NB4 (cell line): Measurements from ENCODE around the gene HDAC4.

Source experiments
- MYC ChIP-seq: IDR thresholded peaks from 2 replicates; pipeline ENCODE4 v1.6.1; 2011; ENCODE audit warnings: low read depth, low read length
- POLR2A ChIP-seq: IDR thresholded peaks from 2 replicates; pipeline ENCODE4 v1.6.1; 2011; ENCODE audit warnings: mild to moderate bottlenecking; ENCODE audit not compliant: insufficient read length; ENCODE audit errors: extremely low read depth
- TF ChIP-seq, protein P1 (sequence below): IDR thresholded peaks from one replicate; pipeline ENCODE4 v1.5.1; 2012; ENCODE audit warnings: low read depth, low read length
- TF ChIP-seq, protein P2 (sequence below): IDR thresholded peaks from 2 replicates; pipeline ENCODE4 v1.6.1; 2011; ENCODE audit warnings: low read depth, low read length

DNA sequence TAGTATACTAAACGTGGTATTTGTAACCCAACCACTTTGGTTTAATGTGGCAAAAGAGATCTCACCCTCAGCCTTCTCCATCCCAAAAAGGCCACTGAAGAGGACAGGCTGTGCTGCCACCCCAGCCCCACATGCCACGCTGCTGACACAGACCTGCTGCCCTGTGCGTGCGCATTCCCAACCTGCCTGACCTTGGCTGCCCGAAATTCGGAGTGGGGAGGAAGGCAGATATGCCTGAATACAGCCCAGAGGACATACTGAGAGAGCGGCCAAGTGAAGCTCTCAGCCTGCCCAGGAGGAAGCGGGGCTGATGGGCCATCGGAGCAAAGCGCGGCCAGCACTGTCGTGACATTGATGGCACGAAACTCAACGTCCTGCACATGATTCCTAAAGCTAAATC, 70.0 kb downstream of the HDAC4 start:
- TF ChIP-seq, protein P1, sequence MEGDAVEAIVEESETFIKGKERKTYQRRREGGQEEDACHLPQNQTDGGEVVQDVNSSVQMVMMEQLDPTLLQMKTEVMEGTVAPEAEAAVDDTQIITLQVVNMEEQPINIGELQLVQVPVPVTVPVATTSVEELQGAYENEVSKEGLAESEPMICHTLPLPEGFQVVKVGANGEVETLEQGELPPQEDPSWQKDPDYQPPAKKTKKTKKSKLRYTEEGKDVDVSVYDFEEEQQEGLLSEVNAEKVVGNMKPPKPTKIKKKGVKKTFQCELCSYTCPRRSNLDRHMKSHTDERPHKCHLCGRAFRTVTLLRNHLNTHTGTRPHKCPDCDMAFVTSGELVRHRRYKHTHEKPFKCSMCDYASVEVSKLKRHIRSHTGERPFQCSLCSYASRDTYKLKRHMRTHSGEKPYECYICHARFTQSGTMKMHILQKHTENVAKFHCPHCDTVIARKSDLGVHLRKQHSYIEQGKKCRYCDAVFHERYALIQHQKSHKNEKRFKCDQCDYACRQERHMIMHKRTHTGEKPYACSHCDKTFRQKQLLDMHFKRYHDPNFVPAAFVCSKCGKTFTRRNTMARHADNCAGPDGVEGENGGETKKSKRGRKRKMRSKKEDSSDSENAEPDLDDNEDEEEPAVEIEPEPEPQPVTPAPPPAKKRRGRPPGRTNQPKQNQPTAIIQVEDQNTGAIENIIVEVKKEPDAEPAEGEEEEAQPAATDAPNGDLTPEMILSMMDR: no peak
- no peak for TF ChIP-seq POLR2A
- TF ChIP-seq MYC: no peak
- TF ChIP-seq, protein P2, sequence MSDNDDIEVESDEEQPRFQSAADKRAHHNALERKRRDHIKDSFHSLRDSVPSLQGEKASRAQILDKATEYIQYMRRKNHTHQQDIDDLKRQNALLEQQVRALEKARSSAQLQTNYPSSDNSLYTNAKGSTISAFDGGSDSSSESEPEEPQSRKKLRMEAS: no peak
